Mucosa of descending colon (tissue), 3 donors: ENCODE results near the gene MDH2. TPM values are rescaled to one million over a fixed set of nuclear protein-coding genes. Genes with fewer than 3 reads are reported as not detected.

Source experiments
- ATAC-seq: fragments of 200-7000 bp; cut with Tn5 transposase; one replicate; pipeline ENCODE4 v1.9.1; 2020; ENCODE audit warnings: mild to moderate bottlenecking, moderate library complexity
- DNase-seq, 3 donors: peaks; one replicate each; pipeline ENCODE4 v3.0.0-alpha.2; 2020
- H3K36me3 ChIP-seq: fragments of 200-600 bp; one replicate; pipeline ENCODE4 v1.8.0; 2021; ENCODE audit warnings: low read depth, mild to moderate bottlenecking
- H3K4me1 ChIP-seq: fragments of 200-600 bp; one replicate; pipeline ENCODE4 v1.8.0; 2021; ENCODE audit warnings: low read depth, mild to moderate bottlenecking
- H3K4me3 ChIP-seq: fragments of 200-600 bp; one replicate; pipeline ENCODE4 v1.8.0; 2021; ENCODE audit warnings: mild to moderate bottlenecking
- H3K9me3 ChIP-seq: fragments of 200-600 bp; one replicate; pipeline ENCODE4 v1.8.0; 2021; ENCODE audit warnings: mild to moderate bottlenecking
- intact Hi-C, 2 donors: fragments of 100-400 bp; cut with DNase I in 1 of 2; cut with micrococcal nuclease in 1 of 2; formaldehyde crosslinking; loops; one replicate each; pipeline versions ENCODE4 v1.11.0 to v1.11.1; 2022; cut with DNase I, micrococcal nuclease
- total RNA-seq, 3 donors: library from RNA; stranded (reverse); fragmentation: NEBNext Ultra II Directional in 2 of 3; extraction: Animal tissue kit (Norgen Biotek cat#: 25700) in 2 of 3; gene quantifications; one replicate each; pipeline versions ENCODE4 v1.2.1 to v1.2.4, GENCODE V29; 2021 to 2023
- TF ChIP-seq, protein P1 (sequence below): fragments of 200-600 bp; IDR thresholded peaks from one replicate; pipeline ENCODE4 v1.8.0; 2022; ENCODE audit warnings: antibody characterized with exemption, mild to moderate bottlenecking
- donor health status: DM: no; HTN: no; CAD: no; lungs with moderate emphysema.
- donor health status: DM: no; HTN: no; CAD: no.
- donor health status: DM: no; HTN: yes; CAD: no.

MDH2 gene
- total RNA-seq, 3 donors from 2014 or later, result 170 to 280 (median 246) TPM

DNA sequence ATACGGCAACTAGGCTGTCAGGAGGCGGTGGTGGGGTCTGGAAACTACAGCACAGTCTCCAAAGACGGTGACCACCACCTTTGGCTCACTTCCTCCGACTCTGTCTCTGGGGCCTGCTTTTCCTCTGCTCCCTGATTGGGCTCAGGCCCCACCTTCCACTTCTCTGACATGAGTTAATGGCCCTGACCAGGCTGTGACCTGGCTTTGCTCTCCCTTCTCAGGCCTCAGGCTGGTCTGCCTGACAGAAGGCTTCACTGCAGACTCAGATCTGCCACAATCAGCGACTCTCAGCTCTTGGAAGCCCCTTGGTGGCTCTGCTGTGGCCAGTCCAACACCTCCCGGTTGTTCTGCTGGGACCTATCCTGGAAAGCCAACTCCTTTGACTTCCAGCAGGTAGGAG, 7.8 kb upstream of the MDH2 start:
- ATAC-seq, result no peak
- TF ChIP-seq, protein P1, sequence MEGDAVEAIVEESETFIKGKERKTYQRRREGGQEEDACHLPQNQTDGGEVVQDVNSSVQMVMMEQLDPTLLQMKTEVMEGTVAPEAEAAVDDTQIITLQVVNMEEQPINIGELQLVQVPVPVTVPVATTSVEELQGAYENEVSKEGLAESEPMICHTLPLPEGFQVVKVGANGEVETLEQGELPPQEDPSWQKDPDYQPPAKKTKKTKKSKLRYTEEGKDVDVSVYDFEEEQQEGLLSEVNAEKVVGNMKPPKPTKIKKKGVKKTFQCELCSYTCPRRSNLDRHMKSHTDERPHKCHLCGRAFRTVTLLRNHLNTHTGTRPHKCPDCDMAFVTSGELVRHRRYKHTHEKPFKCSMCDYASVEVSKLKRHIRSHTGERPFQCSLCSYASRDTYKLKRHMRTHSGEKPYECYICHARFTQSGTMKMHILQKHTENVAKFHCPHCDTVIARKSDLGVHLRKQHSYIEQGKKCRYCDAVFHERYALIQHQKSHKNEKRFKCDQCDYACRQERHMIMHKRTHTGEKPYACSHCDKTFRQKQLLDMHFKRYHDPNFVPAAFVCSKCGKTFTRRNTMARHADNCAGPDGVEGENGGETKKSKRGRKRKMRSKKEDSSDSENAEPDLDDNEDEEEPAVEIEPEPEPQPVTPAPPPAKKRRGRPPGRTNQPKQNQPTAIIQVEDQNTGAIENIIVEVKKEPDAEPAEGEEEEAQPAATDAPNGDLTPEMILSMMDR, result no peak

DNA sequence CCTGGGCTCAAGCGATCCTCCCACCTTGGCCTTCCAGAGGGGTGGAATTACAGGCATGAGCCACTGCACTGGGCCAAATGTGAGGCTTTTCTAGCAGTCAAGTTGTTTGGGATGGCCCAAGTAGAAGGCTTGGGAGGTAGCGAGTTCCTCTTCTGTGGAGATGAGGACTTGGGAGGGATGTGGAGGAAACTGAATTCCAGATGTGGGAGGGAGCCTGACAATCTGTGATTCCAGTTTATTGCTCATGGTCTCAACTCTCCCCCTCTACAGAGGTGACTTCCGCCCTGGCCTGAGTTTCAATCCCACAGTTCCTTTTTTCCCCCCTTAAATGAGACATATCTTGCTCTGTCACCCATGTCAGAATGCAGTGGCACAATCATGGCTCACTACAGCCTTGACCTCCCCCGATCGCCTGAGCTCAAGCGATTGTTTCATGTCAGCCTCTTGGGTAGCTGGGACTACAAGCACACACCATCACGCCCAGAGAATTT, 3.5 kb upstream of the MDH2 start:
- no peak overlapping the region for H3K4me3 ChIP-seq
- intact Hi-C loops, result no loop called here
- no peaks in the 10 kb centered on the region for H3K36me3 ChIP-seq
- H3K9me3 ChIP-seq, result no peaks in the 10 kb centered on the region
- DNase-seq, result no peak
- ATAC-seq, result no peak
- TF ChIP-seq, protein P1, result no peak
- H3K4me1 ChIP-seq, result peaks cover 18% of the 10 kb centered on the region

More for the DNA sequence above, 7.8 kb upstream of the MDH2 start:
- no peak overlapping the region for H3K4me3 ChIP-seq
- H3K36me3 ChIP-seq, result no peaks in the 10 kb centered on the region
- H3K9me3 ChIP-seq, result no peaks in the 10 kb centered on the region
- H3K4me1 ChIP-seq, result peaks cover 1% of the 10 kb centered on the region
- no peak for DNase-seq
- intact Hi-C loops, result no loop called here

DNA sequence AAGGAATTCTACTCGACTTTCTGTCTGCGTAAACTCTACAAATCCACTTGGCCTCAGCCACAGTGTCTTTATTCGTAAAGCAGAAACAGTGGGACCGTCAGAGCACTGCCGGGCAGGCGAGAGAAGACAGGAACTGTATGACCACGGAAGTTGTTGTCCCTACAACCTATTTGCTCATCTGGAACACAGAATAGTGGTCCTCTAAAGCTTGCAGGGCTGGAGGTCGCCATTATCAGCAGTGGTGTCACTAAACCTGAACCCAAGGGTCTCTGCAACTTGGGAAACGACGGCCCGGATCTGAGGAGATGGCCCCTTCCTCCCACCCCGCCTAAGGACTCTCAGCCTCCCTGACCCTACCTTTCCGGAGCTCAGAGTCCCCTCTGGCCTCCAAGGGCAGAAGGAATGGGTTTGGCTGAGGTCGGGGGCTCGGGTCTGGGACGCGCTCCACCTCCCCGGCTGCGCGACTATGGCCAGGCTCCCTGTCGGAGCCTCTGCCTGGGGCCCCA, 548 bp upstream of the MDH2 start:
- ATAC-seq, result peak; percentile 34
- H3K36me3 ChIP-seq, result no peaks in the 10 kb centered on the region
- intact Hi-C loops, result no loop called here
- peak in 1 of 3 donors; percentile 31 for DNase-seq
- H3K4me1 ChIP-seq, result peaks cover 24% of the 10 kb centered on the region
- peak overlapping the region; percentile 76 for H3K4me3 ChIP-seq
- TF ChIP-seq, protein P1, result no peak
- no peaks in the 10 kb centered on the region for H3K9me3 ChIP-seq

DNA sequence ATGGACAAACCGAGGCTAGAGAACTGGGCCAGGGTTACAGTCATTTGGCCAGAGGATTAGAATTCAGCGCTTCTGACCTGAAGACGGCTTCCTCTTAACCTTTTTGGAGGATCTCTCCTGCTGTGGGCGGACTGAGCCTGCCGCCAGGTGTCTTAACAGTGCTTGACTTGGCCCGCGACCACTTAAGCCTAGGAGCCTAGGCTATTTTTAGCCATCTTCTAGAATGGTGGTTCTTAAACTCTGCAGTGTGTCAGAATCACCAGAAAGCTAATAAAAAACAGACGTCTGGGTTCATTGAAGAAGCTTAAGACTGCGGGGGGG, 722 bp downstream of the MDH2 start:
- intact Hi-C loops, result no loop called here
- DNase-seq, result no peak
- Histone ChIP-seq H3K9me3 (no peaks in the 10 kb centered on the region), H3K36me3 (no peaks in the 10 kb centered on the region), H3K4me1 (peaks cover 24% of the 10 kb centered on the region), H3K4me3 (peak overlapping the region; percentile 76)
- ATAC-seq, result peak; percentile 24
- TF ChIP-seq, protein P1, result no peak

DNA sequence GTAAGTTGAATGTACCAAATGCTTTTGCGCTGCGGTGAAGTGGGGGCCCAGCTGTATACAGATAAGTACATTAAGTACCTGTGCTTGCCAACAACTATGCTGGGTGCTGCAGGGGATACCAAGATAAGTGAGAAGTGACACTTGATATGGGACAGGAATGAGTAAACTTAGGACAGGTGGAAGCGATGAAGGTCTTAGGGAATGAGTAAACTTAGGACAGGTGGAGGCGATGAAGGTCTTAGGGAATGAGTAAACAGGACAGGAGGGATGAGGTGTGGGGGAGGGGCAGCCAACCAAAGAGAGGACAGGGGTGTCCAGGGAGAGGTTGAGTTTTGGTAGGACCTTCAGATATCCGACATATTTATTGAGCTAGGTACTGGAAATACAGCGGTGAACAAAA, 1.4 kb downstream of the MDH2 start:
- Histone ChIP-seq H3K36me3 (no peaks in the 10 kb centered on the region), H3K4me3 (no peak overlapping the region), H3K4me1 (peaks cover 24% of the 10 kb centered on the region), H3K9me3 (no peaks in the 10 kb centered on the region)
- TF ChIP-seq, protein P1, result no peak
- ATAC-seq, result no peak
- intact Hi-C loops, result no loop called here
- DNase-seq, result no peak

DNA sequence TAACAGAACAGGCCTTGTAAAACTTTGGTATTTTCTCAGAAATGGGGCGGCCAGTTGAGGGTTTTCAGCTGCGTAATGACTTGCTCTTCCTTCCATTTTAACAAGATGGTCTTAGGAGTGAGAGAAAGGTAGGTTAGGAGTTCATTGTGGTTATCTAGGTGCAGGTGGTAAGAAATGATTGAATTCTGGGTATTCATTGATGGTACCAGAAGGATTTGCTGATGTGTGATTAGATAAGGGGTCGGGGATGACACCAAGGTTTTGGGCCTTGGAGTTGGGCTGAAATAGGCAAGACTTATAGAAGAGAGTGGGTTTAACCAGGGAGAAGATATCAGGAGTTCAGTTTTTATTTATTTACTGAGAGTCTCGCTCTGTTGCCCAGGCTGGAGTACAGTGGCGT, 2.6 kb downstream of the MDH2 start:
- H3K9me3 ChIP-seq, result no peaks in the 10 kb centered on the region
- intact Hi-C loops, result no loop called here
- H3K4me3 ChIP-seq, result no peak overlapping the region
- TF ChIP-seq, protein P1, result no peak
- ATAC-seq (no peak), DNase-seq (no peak)
- no peaks in the 10 kb centered on the region for H3K36me3 ChIP-seq
- peaks cover 19% of the 10 kb centered on the region for H3K4me1 ChIP-seq
